CD4-positive, alpha-beta T cell treated with Interleukin-21 for 1 hour (primary cell): Measurements from ENCODE around the gene MYH13.
"Not testable (repeated sequence)": the region's sequence is repeated elsewhere in the genome, so short reads cannot be mapped to it uniquely, and the experiment has no call there.

Experiments used
- DNase-seq: peaks from one replicate; pipeline ENCODE4 v3.0.0-alpha.2; 2020

MYH13 gene

DNA sequence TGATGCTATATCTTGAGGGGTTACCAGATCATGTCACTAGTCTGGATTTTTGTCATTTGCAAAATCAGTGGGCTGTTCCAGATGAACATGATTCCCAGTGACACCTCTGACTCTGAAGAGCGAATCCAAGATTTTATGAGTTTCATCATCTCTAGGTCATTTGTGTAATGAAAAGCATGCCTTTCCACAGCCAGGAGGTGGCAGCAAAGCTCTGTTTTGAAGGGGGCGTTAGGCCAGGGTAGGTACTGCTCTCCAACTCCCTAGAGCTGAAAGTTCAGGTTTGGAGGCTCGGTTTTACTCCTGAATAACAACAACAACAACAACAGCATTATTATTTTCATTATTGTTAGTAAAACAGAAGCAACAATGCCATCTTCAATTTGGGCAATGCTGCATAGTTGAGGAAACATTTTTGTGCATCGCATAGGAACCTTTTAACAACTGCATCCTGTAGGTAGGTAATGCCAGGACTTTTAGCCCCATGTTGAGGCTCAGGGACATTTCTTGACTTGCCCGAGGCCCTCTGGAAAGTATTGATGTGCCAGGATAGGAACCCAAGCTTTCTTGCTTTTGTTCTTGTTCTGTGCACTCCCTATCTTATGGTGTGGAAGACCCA is 77.0 kb downstream of the MYH13 start:
- peak; percentile 10 for DNase-seq

GRCh38 chr17:10294180-10294579 is 78.6 kb downstream of the MYH13 start:
- DNase-seq = no peak

- DNase-seq = no peak
Measured at GRCh38 chr17:10292057-10292937, 80.5 kb downstream of the MYH13 start.

DNA sequence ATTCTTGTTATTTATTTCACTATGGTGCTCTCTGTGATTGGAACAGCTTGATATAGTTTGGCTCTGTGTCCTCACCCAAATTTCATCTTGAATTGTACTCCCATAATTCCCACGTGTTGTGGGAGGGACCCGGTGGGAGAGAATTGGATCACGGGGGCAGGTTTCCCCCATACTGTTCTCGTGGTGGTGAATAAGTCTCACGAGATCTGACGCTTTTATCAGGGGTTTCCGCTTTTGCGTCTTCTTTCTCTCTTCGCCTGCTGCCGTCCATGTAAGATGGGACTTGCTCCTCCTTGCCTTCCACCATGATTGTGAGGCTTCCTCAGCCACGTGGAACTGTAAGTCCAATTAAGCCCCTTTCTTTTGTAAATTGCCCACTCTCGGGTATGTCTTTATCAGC is 81.2 kb downstream of the MYH13 start:
- not testable (repeated sequence) for DNase-seq

- no peak for DNase-seq
Measured at GRCh38 chr17:10290041-10290440, 82.8 kb downstream of the MYH13 start.

DNA sequence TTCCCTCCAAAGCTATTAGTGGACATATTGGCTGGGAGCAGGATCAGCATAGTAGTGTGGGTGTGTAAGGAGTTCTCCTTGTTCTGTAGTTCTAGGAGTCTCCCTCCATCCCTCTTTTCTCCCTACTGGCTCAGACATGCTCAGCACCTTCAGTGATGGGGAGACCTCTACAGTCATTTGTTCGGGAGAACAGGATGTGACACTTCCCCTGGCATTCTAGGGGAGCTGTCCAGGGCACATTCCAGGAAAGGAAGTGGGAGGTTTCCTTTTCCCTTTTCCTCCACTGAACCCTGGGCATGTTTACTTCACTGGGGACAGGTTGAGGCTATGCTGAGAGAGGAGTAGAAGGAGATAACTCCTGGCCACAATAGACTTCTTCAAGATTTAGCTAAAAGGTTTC is 86.5 kb downstream of the MYH13 start:
- no peak for DNase-seq

DNA sequence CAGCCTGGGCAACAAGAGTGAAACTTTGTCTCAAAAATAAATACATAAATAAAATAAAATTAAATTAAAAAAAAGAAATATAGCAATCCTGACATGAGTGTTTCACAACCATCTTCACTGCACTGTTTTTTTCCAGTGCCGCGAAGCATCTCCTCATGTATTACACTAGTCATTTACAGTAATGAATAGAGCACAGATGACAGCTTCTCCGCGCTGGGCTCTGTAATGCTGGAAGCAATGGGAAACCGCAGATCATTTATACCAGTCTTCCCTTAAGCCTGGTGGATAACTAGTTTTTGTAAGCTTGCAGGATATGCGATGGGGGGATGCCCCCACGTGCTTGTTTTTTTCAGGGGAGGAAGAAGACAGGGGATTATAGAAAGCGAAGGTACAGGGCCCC is 86.9 kb downstream of the MYH13 start:
- no peak for DNase-seq

- no peak for DNase-seq
Measured at GRCh38 chr17:10280068-10280467, 92.7 kb downstream of the MYH13 start.

DNA sequence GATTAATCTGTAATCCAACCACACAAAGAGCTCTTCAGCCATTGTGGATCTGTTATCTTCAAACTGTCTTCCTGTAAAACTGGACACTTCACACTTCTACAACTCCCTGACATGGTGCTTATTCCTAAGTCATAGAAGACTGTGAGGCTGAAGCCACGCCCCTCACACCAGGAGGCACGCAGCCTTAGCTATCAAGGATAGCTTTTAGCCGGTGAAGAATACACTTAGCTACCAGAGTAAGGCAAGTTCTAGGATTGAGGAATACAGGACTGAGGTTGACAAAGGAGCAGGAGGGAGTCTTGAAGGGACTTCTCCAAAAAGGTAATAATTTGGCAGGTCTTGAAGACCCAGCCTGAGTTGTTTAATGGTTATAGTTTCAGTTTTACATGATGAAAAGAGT is 94.6 kb downstream of the MYH13 start:
- no peak for DNase-seq

- no peak for DNase-seq
Measured at GRCh38 chr17:10276436-10276835, 96.4 kb downstream of the MYH13 start.

GRCh38 chr17:10275418-10275817 is 97.4 kb downstream of the MYH13 start:
- DNase-seq = no peak

- no peak for DNase-seq
Measured at GRCh38 chr17:10271106-10271562, 101.7 kb downstream of the MYH13 start.

DNA sequence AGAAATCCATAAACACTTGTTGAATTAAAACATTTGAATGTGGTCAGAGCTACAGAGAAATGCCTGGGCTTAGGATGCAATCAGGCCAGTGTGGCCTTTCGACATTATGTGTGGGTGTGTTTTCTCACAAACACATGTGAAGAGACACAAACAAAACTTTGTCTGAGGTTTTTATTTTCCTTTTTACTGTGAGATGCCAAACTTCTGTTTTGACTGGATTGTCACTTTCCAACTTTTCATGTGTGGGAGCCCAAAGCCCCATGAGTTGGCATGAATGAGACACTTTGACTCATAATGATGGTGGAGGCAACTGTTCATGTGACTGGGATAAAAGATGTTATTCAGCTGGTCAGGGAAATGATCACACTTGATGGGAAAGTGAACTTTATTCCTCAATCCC is 102.5 kb downstream of the MYH13 start:
- DNase-seq = no peak

DNA sequence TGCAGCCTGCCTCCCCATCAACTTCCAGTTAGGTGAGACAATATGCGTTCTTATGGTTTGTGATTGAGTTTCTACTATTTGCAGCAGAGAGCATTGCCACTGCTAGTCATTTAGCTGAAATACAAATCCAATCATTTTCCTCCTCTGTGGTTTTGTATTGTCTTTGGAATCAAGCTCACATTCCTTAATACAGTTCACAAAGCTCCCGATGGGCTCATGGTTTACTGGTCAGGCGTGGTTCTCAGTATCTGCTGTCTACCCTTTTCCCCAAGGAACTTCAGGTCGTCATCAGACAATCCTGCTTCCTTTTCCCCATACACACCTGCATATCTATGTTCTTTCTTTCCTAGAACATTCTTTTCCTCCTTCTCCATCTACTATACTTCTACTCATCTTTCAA is 104.8 kb downstream of the MYH13 start:
- no peak for DNase-seq

- DNase-seq = no peak
Measured at GRCh38 chr17:10266296-10266876, 106.4 kb downstream of the MYH13 start.

GRCh38 chr17:10265100-10265810 is 107.6 kb downstream of the MYH13 start:
- no peak for DNase-seq

- no peak for DNase-seq
Measured at GRCh38 chr17:10264051-10264450, 108.8 kb downstream of the MYH13 start.

- DNase-seq = no peak
Measured at GRCh38 chr17:10262451-10262850, 110.4 kb downstream of the MYH13 start.

DNA sequence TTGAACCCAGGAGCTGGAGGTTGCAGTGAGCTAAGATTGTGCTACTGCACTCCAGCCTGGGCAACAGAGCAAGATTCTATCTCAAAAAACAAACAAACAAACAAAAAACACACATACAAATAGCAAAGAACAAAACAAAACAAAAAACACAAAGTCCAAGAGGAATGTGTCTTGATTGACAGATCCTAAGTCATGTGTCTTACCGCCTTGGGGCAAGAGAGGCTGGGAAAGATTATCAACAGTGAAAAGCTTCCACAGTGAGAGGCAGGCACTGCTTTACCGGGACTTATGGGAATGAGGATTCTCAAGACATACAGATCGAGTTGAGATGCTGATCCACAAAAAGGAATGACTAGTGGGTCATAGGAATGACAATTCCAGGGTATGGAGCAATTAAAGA is 111.7 kb downstream of the MYH13 start:
- no peak for DNase-seq

GRCh38 chr17:10251212-10251948 is 121.4 kb downstream of the MYH13 start:
- DNase-seq = no peak
